ENCODE results near the gene FTMT.

DNA sequence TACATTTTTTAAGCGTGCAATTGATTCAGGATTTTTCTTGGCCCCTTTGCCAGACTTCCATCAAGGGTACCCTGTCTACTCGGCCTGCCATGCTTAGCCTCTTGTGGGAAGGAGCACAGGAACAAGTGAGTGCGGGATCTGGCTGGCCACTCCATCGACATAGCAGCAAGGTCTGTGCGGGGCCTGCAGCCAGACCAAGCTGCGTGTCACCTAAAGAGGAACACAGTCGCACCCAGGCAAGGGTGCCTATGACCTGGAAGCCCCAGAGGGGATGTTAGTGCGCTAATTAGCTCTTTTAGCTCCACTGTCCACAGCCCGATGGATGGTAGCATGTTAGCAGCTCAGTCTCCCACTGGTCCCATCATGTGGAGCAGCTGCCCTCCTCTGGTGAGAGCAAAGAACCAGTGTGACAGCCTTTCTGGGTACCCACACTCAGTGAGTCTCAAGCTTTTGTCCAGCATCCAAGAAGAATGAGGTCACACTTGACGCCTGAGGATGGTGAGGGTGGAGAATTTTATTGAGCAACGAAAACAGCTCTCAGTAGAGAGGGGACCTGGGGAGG, 38.7 kb downstream of the FTMT start:
- TF ChIP-seq, protein P1, sequence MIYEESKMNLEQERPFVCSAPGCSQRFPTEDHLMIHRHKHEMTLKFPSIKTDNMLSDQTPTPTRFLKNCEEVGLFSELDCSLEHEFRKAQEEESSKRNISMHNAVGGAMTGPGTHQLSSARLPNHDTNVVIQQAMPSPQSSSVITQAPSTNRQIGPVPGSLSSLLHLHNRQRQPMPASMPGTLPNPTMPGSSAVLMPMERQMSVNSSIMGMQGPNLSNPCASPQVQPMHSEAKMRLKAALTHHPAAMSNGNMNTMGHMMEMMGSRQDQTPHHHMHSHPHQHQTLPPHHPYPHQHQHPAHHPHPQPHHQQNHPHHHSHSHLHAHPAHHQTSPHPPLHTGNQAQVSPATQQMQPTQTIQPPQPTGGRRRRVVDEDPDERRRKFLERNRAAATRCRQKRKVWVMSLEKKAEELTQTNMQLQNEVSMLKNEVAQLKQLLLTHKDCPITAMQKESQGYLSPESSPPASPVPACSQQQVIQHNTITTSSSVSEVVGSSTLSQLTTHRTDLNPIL (CRISPR knock-in tag; IDR thresholded peaks at IDR 0.05; ENCODE audit: low read depth) = no peak
- no peak for TF ChIP-seq ZNF565 (CRISPR knock-in tag; conservative IDR thresholded peaks at IDR 0.05; ENCODE audit: low read depth)
- TF ChIP-seq, protein P2, sequence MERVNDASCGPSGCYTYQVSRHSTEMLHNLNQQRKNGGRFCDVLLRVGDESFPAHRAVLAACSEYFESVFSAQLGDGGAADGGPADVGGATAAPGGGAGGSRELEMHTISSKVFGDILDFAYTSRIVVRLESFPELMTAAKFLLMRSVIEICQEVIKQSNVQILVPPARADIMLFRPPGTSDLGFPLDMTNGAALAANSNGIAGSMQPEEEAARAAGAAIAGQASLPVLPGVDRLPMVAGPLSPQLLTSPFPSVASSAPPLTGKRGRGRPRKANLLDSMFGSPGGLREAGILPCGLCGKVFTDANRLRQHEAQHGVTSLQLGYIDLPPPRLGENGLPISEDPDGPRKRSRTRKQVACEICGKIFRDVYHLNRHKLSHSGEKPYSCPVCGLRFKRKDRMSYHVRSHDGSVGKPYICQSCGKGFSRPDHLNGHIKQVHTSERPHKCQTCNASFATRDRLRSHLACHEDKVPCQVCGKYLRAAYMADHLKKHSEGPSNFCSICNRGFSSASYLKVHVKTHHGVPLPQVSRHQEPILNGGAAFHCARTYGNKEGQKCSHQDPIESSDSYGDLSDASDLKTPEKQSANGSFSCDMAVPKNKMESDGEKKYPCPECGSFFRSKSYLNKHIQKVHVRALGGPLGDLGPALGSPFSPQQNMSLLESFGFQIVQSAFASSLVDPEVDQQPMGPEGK (CRISPR knock-in tag; IDR thresholded peaks at IDR 0.05; ENCODE audit: borderline replicate concordance) = no peak
- no peak for TF ChIP-seq ARNTL (CRISPR knock-in tag; IDR thresholded peaks at IDR 0.05; ENCODE audit: borderline replicate concordance, low read depth)
- TF ChIP-seq, protein P3, sequence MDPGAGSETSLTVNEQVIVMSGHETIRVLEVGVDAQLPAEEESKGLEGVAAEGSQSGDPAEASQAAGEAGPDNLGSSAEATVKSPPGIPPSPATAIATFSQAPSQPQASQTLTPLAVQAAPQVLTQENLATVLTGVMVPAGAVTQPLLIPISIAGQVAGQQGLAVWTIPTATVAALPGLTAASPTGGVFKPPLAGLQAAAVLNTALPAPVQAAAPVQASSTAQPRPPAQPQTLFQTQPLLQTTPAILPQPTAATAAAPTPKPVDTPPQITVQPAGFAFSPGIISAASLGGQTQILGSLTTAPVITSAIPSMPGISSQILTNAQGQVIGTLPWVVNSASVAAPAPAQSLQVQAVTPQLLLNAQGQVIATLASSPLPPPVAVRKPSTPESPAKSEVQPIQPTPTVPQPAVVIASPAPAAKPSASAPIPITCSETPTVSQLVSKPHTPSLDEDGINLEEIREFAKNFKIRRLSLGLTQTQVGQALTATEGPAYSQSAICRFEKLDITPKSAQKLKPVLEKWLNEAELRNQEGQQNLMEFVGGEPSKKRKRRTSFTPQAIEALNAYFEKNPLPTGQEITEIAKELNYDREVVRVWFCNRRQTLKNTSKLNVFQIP (CRISPR knock-in tag; IDR thresholded peaks at IDR 0.05; ENCODE audit: borderline replicate concordance, low read depth) = no peak
- TF ChIP-seq RARB (CRISPR knock-in tag; IDR thresholded peaks at IDR 0.05) = no peak
- no peak for TF ChIP-seq ZFP3 (CRISPR knock-in tag; IDR thresholded peaks at IDR 0.05)
- no peak for TF ChIP-seq PPARA (CRISPR knock-in tag; IDR thresholded peaks at IDR 0.05; ENCODE audit: borderline replicate concordance)
- TF ChIP-seq SNAI2 (CRISPR knock-in tag; IDR thresholded peaks at IDR 0.05) = no peak
- no peak for TF ChIP-seq ZFP30 (CRISPR knock-in tag; IDR thresholded peaks at IDR 0.05)
- TF ChIP-seq TOX (CRISPR knock-in tag; IDR thresholded peaks at IDR 0.05; ENCODE audit: borderline replicate concordance) = no peak
- TF ChIP-seq, protein P4, sequence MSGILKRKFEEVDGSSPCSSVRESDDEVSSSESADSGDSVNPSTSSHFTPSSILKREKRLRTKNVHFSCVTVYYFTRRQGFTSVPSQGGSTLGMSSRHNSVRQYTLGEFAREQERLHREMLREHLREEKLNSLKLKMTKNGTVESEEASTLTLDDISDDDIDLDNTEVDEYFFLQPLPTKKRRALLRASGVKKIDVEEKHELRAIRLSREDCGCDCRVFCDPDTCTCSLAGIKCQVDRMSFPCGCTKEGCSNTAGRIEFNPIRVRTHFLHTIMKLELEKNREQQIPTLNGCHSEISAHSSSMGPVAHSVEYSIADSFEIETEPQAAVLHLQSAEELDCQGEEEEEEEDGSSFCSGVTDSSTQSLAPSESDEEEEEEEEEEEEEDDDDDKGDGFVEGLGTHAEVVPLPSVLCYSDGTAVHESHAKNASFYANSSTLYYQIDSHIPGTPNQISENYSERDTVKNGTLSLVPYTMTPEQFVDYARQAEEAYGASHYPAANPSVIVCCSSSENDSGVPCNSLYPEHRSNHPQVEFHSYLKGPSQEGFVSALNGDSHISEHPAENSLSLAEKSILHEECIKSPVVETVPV (CRISPR knock-in tag; IDR thresholded peaks at IDR 0.05) = no peak
- no peak for TF ChIP-seq OSR1 (CRISPR knock-in tag; IDR thresholded peaks at IDR 0.05)
